ENCODE measurements around the gene FSCN2.
A peak's percentile ranks its signal among the peaks of the same experiment; 100 is the strongest.

The FSCN2 gene

DNA sequence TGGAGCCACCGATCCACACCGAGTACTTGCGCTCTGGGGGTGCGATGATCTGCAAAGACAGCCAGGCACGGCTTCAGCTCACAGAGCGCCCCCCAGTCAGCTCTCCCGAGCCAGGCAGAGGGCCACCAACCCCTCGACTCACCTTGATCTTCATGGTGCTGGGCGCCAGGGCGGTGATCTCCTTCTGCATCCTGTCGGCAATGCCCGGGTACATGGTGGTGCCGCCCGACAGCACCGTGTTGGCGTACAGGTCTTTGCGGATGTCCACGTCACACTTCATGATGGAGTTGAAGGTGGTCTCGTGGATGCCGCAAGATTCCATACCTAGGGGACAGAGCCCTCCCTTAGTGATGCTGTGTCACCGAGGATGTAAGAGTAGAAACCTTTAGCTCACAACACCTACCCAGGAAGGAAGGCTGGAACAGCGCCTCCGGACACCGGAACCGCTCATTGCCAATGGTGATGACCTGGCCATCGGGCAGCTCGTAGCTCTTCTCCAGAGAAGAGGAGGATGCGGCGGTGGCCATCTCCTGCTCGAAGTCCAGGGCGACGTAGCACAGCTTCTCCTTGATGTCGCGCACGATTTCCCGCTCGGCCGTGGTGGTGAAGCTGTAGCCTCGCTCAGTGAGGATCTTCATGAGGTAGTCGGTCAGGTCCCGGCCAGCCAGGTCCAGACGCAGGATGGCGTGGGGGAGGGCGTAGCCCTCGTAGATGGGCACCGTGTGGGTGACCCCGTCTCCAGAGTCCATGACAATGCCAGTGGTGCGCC lies 17.2 kb upstream of the FSCN2 start:
- peak overlapping the region; percentile 93 for H3K9ac ChIP-seq (ENCODE audit: low read depth, low read length)
- H3K4me1 ChIP-seq (ENCODE audit: insufficient read depth, low read length), result 0 out of 2 replicates have a peak, but pooled peaks cover under 1% of the 10 kb centered on the region
- H3K27ac ChIP-seq (ENCODE audit: low read length), result peak overlapping the region; percentile 15
- peaks cover 36% of the 10 kb centered on the region for H3K36me3 ChIP-seq (ENCODE audit: insufficient read depth, low read depth, low read length)
- peak overlapping the region; percentile 97 for H3K4me3 ChIP-seq (ENCODE audit: low read length)
- H3K9me3 ChIP-seq (ENCODE audit: insufficient read depth, low read depth, low read length), result peaks cover 10% of the 10 kb centered on the region; the same call in 1 of the 2 replicates
- H3K27me3 ChIP-seq (ENCODE audit: insufficient read depth, low read length), result no peaks in the 10 kb centered on the region; the same call in 1 of the 2 replicates

- H3K36me3 ChIP-seq (ENCODE audit: insufficient read depth, low read depth, low read length), result peaks cover 36% of the 10 kb centered on the region
- H3K9ac ChIP-seq (ENCODE audit: low read depth, low read length), result peak overlapping the region; percentile 93
- H3K27me3 ChIP-seq (ENCODE audit: insufficient read depth, low read length), result peaks cover 5% of the 10 kb centered on the region; the same call in 1 of the 2 replicates
- H3K4me3 ChIP-seq (ENCODE audit: low read length), result peak overlapping the region; percentile 97
- H3K27ac ChIP-seq (ENCODE audit: low read length), result peak overlapping the region; percentile 15
- H3K9me3 ChIP-seq (ENCODE audit: insufficient read depth, low read depth, low read length), result peaks cover 10% of the 10 kb centered on the region; the same call in 1 of the 2 replicates
- 0 out of 2 replicates have a peak, but pooled peaks cover 4% of the 10 kb centered on the region for H3K4me1 ChIP-seq (ENCODE audit: insufficient read depth, low read length)
Measured at GRCh38 chr17:81511554-81511803, 16.7 kb upstream of the FSCN2 start.

GRCh38 chr17:81511804-81512561 lies 16.2 kb upstream of the FSCN2 start:
- H3K27ac ChIP-seq (ENCODE audit: low read length), result peak overlapping the region; percentile 75
- H3K9me3 ChIP-seq (ENCODE audit: insufficient read depth, low read depth, low read length), result peaks cover 10% of the 10 kb centered on the region; the same call in 1 of the 2 replicates
- H3K4me1 ChIP-seq (ENCODE audit: insufficient read depth, low read length), result peaks cover 4% of the 10 kb centered on the region; the same call in 1 of the 2 replicates
- H3K36me3 ChIP-seq (ENCODE audit: insufficient read depth, low read depth, low read length), result peaks cover 36% of the 10 kb centered on the region
- H3K27me3 ChIP-seq (ENCODE audit: insufficient read depth, low read length), result peaks cover 10% of the 10 kb centered on the region; the same call in 1 of the 2 replicates
- H3K4me3 ChIP-seq (ENCODE audit: low read length), result peak overlapping the region; percentile 97
- H3K9ac ChIP-seq (ENCODE audit: low read depth, low read length), result peak overlapping the region; percentile 93

- H3K4me1 ChIP-seq (ENCODE audit: insufficient read depth, low read length), result peaks cover 7% of the 10 kb centered on the region; the same call in 1 of the 2 replicates
- H3K36me3 ChIP-seq (ENCODE audit: insufficient read depth, low read depth, low read length), result peaks cover 36% of the 10 kb centered on the region
- H3K4me3 ChIP-seq (ENCODE audit: low read length), result peak within 1 kb of the TSS; percentile 97
- H3K9ac ChIP-seq (ENCODE audit: low read depth, low read length), result peak within 1 kb of the TSS; percentile 93
- peak within 1 kb of the TSS; percentile 75 for H3K27ac ChIP-seq (ENCODE audit: low read length)
- H3K27me3 ChIP-seq (ENCODE audit: insufficient read depth, low read length), result peaks cover 17% of the 10 kb centered on the region
- peaks cover 10% of the 10 kb centered on the region; the same call in 1 of the 2 replicates for H3K9me3 ChIP-seq (ENCODE audit: insufficient read depth, low read depth, low read length)
Measured at GRCh38 chr17:81512562-81513371, 15.4 kb upstream of the FSCN2 start, which contains the start of gene ACTG1. Gene ACTG1, minus strand, starts transcription at chr17:81512799. Its CDS starts 445 bp downstream, at chr17:81512354.

DNA sequence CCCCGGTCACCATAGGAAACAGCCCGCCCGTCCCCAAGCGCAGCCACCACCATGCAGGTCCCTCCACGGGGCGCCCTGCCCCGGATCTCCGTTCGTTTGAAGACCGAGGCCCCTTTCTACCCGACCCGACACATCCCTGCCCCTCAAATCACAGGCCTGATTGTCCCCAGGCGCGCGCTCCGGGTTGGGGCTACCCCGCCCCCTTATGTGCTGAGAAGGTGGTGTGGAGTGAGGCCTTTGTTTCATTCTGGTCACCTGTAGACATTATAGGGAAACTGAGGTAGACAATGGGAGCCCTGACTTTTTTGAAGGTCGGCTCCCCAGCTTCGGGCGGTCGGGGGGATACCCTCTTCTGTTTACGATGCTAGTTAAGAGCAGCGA lies 14.8 kb upstream of the FSCN2 start:
- Histone ChIP-seq H3K4me3 (ENCODE audit: low read length) (peak overlapping the region; percentile 83), H3K4me1 (ENCODE audit: insufficient read depth, low read length) (peaks cover 10% of the 10 kb centered on the region; the same call in 1 of the 2 replicates)

GRCh38 chr17:81513753-81514488 lies 14.3 kb upstream of the FSCN2 start:
- peaks cover 29% of the 10 kb centered on the region for H3K27me3 ChIP-seq (ENCODE audit: insufficient read depth, low read length)
- peaks cover 33% of the 10 kb centered on the region for H3K36me3 ChIP-seq (ENCODE audit: insufficient read depth, low read depth, low read length)
- H3K4me1 ChIP-seq (ENCODE audit: insufficient read depth, low read length), result peaks cover 10% of the 10 kb centered on the region; the same call in 1 of the 2 replicates
- peak overlapping the region; percentile 81 for H3K9ac ChIP-seq (ENCODE audit: low read depth, low read length)
- H3K4me3 ChIP-seq (ENCODE audit: low read length), result peak overlapping the region; percentile 83
- H3K9me3 ChIP-seq (ENCODE audit: insufficient read depth, low read depth, low read length), result peaks cover 10% of the 10 kb centered on the region; the same call in 1 of the 2 replicates
- H3K27ac ChIP-seq (ENCODE audit: low read length), result peak overlapping the region; percentile 33

More for the DNA sequence above, 14.8 kb upstream of the FSCN2 start:
- peaks cover 36% of the 10 kb centered on the region for H3K36me3 ChIP-seq (ENCODE audit: insufficient read depth, low read depth, low read length)
- H3K27ac ChIP-seq (ENCODE audit: low read length), result peak overlapping the region; percentile 8
- H3K9ac ChIP-seq (ENCODE audit: low read depth, low read length), result peak overlapping the region; percentile 81
- H3K27me3 ChIP-seq (ENCODE audit: insufficient read depth, low read length), result peaks cover 23% of the 10 kb centered on the region
- peaks cover 10% of the 10 kb centered on the region; the same call in 1 of the 2 replicates for H3K9me3 ChIP-seq (ENCODE audit: insufficient read depth, low read depth, low read length)

DNA sequence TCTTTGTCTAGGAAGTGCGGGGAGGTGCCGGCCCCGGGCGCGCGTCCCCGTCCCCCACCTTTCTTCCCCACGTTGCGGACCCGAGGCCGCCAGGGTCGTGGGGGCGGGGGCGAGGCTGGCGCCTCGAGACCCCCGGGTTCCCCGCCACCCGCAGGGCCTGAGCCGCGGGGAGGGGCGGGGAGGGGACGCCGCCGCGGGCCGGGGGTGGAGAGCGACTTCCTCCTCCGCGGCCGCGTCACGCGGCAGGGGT lies 13.8 kb upstream of the FSCN2 start:
- peaks cover 28% of the 10 kb centered on the region for H3K36me3 ChIP-seq (ENCODE audit: insufficient read depth, low read depth, low read length)
- H3K4me3 ChIP-seq (ENCODE audit: low read length), result peak overlapping the region; percentile 83
- peak overlapping the region; percentile 81 for H3K9ac ChIP-seq (ENCODE audit: low read depth, low read length)
- H3K27ac ChIP-seq (ENCODE audit: low read length), result peak overlapping the region; percentile 33
- peaks cover 10% of the 10 kb centered on the region for H3K4me1 ChIP-seq (ENCODE audit: insufficient read depth, low read length)
- peaks cover 10% of the 10 kb centered on the region; the same call in 1 of the 2 replicates for H3K9me3 ChIP-seq (ENCODE audit: insufficient read depth, low read depth, low read length)
- peaks cover 34% of the 10 kb centered on the region for H3K27me3 ChIP-seq (ENCODE audit: insufficient read depth, low read length)

GRCh38 chr17:81514739-81515529 lies 13.2 kb upstream of the FSCN2 start:
- peaks cover 23% of the 10 kb centered on the region for H3K36me3 ChIP-seq (ENCODE audit: insufficient read depth, low read depth, low read length)
- H3K4me3 ChIP-seq (ENCODE audit: low read length), result peak overlapping the region; percentile 83
- H3K4me1 ChIP-seq (ENCODE audit: insufficient read depth, low read length), result peaks cover 10% of the 10 kb centered on the region
- H3K9ac ChIP-seq (ENCODE audit: low read depth, low read length), result peak overlapping the region; percentile 90
- H3K27me3 ChIP-seq (ENCODE audit: insufficient read depth, low read length), result peaks cover 39% of the 10 kb centered on the region
- peaks cover 10% of the 10 kb centered on the region; the same call in 1 of the 2 replicates for H3K9me3 ChIP-seq (ENCODE audit: insufficient read depth, low read depth, low read length)
- no peak overlapping the region for H3K27ac ChIP-seq (ENCODE audit: low read length)

GRCh38 chr17:81515530-81516041 lies 12.6 kb upstream of the FSCN2 start:
- peaks cover 10% of the 10 kb centered on the region; the same call in 1 of the 2 replicates for H3K9me3 ChIP-seq (ENCODE audit: insufficient read depth, low read depth, low read length)
- H3K36me3 ChIP-seq (ENCODE audit: insufficient read depth, low read depth, low read length), result peaks cover 16% of the 10 kb centered on the region
- H3K4me3 ChIP-seq (ENCODE audit: low read length), result peak overlapping the region; percentile 83
- H3K9ac ChIP-seq (ENCODE audit: low read depth, low read length), result peak overlapping the region; percentile 90
- H3K27me3 ChIP-seq (ENCODE audit: insufficient read depth, low read length), result peaks cover 45% of the 10 kb centered on the region
- H3K4me1 ChIP-seq (ENCODE audit: insufficient read depth, low read length), result peaks cover 10% of the 10 kb centered on the region
- H3K27ac ChIP-seq (ENCODE audit: low read length), result no peak overlapping the region

DNA sequence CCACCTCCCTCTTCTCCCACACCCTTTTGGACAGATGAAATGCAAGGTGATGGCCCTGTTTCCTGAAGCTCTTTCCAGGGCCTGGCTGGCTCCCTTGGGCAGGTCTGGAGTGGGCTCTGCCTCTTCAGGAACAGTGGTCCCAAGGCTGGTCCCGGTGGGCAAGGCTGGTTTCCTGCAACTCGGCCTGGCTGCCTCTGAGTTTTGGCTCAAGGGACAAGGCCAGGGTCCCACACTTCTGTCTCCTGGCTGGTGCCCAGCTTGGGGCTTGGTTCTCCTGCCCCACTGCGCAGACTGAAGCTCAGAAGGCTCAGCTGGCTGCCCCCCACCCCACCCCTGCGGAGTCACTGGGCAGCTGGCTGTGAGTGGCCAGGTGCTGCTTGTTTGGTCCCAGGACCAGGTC lies 11.7 kb upstream of the FSCN2 start:
- Histone ChIP-seq H3K27ac (ENCODE audit: low read length) (no peak overlapping the region), H3K36me3 (ENCODE audit: insufficient read depth, low read depth, low read length) (peaks cover 8% of the 10 kb centered on the region), H3K9me3 (ENCODE audit: insufficient read depth, low read depth, low read length) (0 out of 2 replicates have a peak, but pooled peaks cover 4% of the 10 kb centered on the region), H3K27me3 (ENCODE audit: insufficient read depth, low read length) (peaks cover 54% of the 10 kb centered on the region), H3K4me1 (ENCODE audit: insufficient read depth, low read length) (peaks cover 10% of the 10 kb centered on the region), H3K9ac (ENCODE audit: low read depth, low read length) (no peak overlapping the region; the same call in 1 of the 2 replicates), H3K4me3 (ENCODE audit: low read length) (peak overlapping the region; percentile 83; the same call in 1 of the 2 replicates)

Measured in iPS-20b (cell line).